Keratinocyte (primary cell): ENCODE measurements around the gene SLC22A1.

Experiments used
- EZH2 ChIP-seq: IDR thresholded peaks from one replicate; pipeline ENCODE4 v1.6.1; 2012; ENCODE audit warnings: inconsistent platforms, mild to moderate bottlenecking, low read length, moderate library complexity
- TF ChIP-seq, protein P1 (sequence below), 3 experiments: IDR thresholded peaks in 1 of 3; conservative IDR thresholded peaks in 1 of 3; optimal IDR thresholded peaks in 1 of 3; 2 replicates in 2 of 3; 3 replicates in 1 of 3; pipeline versions ENCODE3 to v1.5.1; 2011; ENCODE audit warnings: low read length in 3 of 3, mild to moderate bottlenecking in 3 of 3, moderate library complexity in 2 of 3, control low read depth in 1 of 3, inconsistent platforms in 1 of 3; ENCODE audit not compliant: insufficient read depth in 2 of 3; ENCODE audit errors: extremely low read depth in 1 of 3

DNA sequence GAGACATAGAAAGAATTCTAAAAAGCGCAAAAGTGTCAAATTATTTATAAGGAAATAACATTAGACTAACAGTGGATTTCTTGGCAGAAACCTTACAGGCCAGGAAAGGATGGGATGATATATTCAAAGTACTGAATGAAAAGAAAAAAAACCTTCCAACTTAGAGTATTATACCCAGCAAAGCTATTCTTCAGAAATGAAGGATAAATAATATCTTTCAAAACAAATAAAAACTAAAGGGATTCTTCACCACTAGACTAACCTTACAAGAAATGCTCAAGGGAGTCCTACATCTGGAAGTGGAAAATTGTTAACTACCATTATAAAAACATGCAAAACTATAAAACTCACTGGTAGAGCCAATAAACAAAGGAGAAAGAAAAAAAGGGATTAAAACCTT, 71.2 kb downstream of the SLC22A1 start:
- TF ChIP-seq, protein P1, sequence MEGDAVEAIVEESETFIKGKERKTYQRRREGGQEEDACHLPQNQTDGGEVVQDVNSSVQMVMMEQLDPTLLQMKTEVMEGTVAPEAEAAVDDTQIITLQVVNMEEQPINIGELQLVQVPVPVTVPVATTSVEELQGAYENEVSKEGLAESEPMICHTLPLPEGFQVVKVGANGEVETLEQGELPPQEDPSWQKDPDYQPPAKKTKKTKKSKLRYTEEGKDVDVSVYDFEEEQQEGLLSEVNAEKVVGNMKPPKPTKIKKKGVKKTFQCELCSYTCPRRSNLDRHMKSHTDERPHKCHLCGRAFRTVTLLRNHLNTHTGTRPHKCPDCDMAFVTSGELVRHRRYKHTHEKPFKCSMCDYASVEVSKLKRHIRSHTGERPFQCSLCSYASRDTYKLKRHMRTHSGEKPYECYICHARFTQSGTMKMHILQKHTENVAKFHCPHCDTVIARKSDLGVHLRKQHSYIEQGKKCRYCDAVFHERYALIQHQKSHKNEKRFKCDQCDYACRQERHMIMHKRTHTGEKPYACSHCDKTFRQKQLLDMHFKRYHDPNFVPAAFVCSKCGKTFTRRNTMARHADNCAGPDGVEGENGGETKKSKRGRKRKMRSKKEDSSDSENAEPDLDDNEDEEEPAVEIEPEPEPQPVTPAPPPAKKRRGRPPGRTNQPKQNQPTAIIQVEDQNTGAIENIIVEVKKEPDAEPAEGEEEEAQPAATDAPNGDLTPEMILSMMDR (optimal IDR thresholded peaks at IDR 0.05 in 1 of 3, IDR thresholded peaks at IDR 0.05 in 1 of 3, conservative IDR thresholded peaks at IDR 0.05 in 1 of 3; ENCODE audit: extremely low read depth in 1 of 3, insufficient read depth in 2 of 3, low read length in 3 of 3) = no peak
- no peak for TF ChIP-seq EZH2
